Measurements from ENCODE around the gene SPON1. TPM values are rescaled to one million over a fixed set of nuclear protein-coding genes. Genes with fewer than 3 reads are reported as not detected.

Gene SPON1
- total and polyA plus RNA-seq, 10 of the 15 experiments (the other 5 are each of a cell fraction or from before 2014, with no cell fraction given): 0.13 to 1.1 (median 0.18) TPM; not detected in 5

- TF ChIP-seq GATAD2B (conservative IDR thresholded peaks at IDR 0.05; ENCODE audit: low read depth) (no peak), REST (IDR thresholded peaks at IDR 0.05; ENCODE audit: low read depth, low read length) (no peak), ZNF274 (IDR thresholded peaks at IDR 0.05; ENCODE audit: insufficient read depth, insufficient read length) (no peak), SKIL (IDR thresholded peaks at IDR 0.05; ENCODE audit: low read depth, poor library complexity, severe bottlenecking) (no peak), HSF1 (IDR thresholded peaks at IDR 0.05; ENCODE audit: low read depth, low read length) (no peak), ZNF622 (IDR thresholded peaks at IDR 0.05) (no peak), MEF2B (IDR thresholded peaks at IDR 0.05; ENCODE audit: partially characterized antibody, poor library complexity, severe bottlenecking) (no peak), SP1 (IDR thresholded peaks at IDR 0.05; ENCODE audit: low read depth, low read length) (no peak), CEBPB (IDR thresholded peaks at IDR 0.05; ENCODE audit: borderline replicate concordance in 1 of 2, low read depth in 2 of 2, low read length in 2 of 2) (no peak), ZNF24 (IDR thresholded peaks at IDR 0.05) (no peak), SUZ12 (IDR thresholded peaks at IDR 0.05; ENCODE audit: unreplicated experiment) (no peak)
- TF ChIP-seq, protein P1, sequence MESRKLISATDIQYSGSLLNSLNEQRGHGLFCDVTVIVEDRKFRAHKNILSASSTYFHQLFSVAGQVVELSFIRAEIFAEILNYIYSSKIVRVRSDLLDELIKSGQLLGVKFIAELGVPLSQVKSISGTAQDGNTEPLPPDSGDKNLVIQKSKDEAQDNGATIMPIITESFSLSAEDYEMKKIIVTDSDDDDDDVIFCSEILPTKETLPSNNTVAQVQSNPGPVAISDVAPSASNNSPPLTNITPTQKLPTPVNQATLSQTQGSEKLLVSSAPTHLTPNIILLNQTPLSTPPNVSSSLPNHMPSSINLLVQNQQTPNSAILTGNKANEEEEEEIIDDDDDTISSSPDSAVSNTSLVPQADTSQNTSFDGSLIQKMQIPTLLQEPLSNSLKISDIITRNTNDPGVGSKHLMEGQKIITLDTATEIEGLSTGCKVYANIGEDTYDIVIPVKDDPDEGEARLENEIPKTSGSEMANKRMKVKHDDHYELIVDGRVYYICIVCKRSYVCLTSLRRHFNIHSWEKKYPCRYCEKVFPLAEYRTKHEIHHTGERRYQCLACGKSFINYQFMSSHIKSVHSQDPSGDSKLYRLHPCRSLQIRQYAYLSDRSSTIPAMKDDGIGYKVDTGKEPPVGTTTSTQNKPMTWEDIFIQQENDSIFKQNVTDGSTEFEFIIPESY (IDR thresholded peaks at IDR 0.05): no peak
- TF ChIP-seq, protein P2, sequence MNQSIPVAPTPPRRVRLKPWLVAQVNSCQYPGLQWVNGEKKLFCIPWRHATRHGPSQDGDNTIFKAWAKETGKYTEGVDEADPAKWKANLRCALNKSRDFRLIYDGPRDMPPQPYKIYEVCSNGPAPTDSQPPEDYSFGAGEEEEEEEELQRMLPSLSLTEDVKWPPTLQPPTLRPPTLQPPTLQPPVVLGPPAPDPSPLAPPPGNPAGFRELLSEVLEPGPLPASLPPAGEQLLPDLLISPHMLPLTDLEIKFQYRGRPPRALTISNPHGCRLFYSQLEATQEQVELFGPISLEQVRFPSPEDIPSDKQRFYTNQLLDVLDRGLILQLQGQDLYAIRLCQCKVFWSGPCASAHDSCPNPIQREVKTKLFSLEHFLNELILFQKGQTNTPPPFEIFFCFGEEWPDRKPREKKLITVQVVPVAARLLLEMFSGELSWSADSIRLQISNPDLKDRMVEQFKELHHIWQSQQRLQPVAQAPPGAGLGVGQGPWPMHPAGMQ (IDR thresholded peaks at IDR 0.05; ENCODE audit: borderline replicate concordance): no peak
- ChIA-PET CTCF (no interaction called here), RAD21 (ENCODE audit: unreplicated experiment) (no interaction called here), POLR2A (no interaction called here), SMC1A (ENCODE audit: uncharacterized antibody, unreplicated experiment) (no interaction called here)
- Histone ChIP-seq H3K36me3 (ENCODE audit: control insufficient read depth in 2 of 2, insufficient read depth in 2 of 2, low read length in 1 of 2) (no peaks in the 10 kb centered on the region), H3K79me2 (ENCODE audit: control insufficient read depth, insufficient read depth, low read length) (no peaks in the 10 kb centered on the region), H4K20me1 (ENCODE audit: control insufficient read depth, insufficient read depth) (no peaks in the 10 kb centered on the region), H2AFZ (ENCODE audit: control insufficient read depth, low read depth, low read length) (no peak overlapping the region), H3K27ac (ENCODE audit: control insufficient read depth, insufficient read depth) (no peak overlapping the region), H3K9ac (ENCODE audit: control insufficient read depth, insufficient read depth, low read length) (no peak overlapping the region), H3K4me3 (no peak overlapping the region), H3K27me3 (replicated peaks in 1 of 2; ENCODE audit: control insufficient read depth in 2 of 2, insufficient read depth in 2 of 2, low read length in 1 of 2) (no peaks in the 10 kb centered on the region; a peak in 1 of 4 replicates), H3K9me3 (replicated peaks; ENCODE audit: control insufficient read depth, insufficient read depth, low read length) (no peaks in the 10 kb centered on the region), H3K4me1 (ENCODE audit: control insufficient read depth, insufficient read depth, low read length) (no peaks in the 10 kb centered on the region), H3K4me2 (ENCODE audit: control insufficient read depth, insufficient read depth) (no peak overlapping the region)
- FAIRE-seq (no peak), ATAC-seq (no peak), DNase-seq (ENCODE audit: low read depth, low spot score) (no peak)
- intact Hi-C loops (cut with micrococcal nuclease; ENCODE audit: unreplicated experiment) (loop anchor here (10.0 kb wide), 1 partner anchor 63 kb away; no protein-coding TSS in a partner anchor), in situ Hi-C loops (cut with MboI) (no loop called here)
- WGBS (ENCODE audit: insufficient coverage, insufficient replicate concordance, low lambda C conversion rate, missing lambda C conversion rate): 63% methylated on average over 2 of the region's 2 CpGs
- no TSS peak for BruUV-seq (replicated peaks)
Measured at GRCh38 chr11:14001597-14001996, 39.1 kb downstream of the SPON1 start.
